Astrocyte of the spinal cord (primary cell): ENCODE data around the gene KCNK4.

Experiments
- DNase-seq: peaks from one replicate; pipeline ENCODE4 v3.0.0; 2011; ENCODE audit warnings: low read depth, low spot score
- H3K4me3 ChIP-seq: 2 replicates; pipeline ENCODE4 v1.5.1; 2011; ENCODE audit warnings: low read depth, mild to moderate bottlenecking, low read length, moderate library complexity
- CTCF ChIP-seq: IDR thresholded peaks from 2 replicates; pipeline ENCODE4 v1.5.1; 2012; ENCODE audit warnings: low read depth, mild to moderate bottlenecking, low read length, inconsistent platforms
- in situ Hi-C: cut with HindIII; loops from 2 replicates; pipeline ENCODE4 v1.10.0; 2017; ENCODE audit warnings: low sequenced_read_pairs

KCNK4 gene

GRCh38 chr11:64253481-64253880 is 37.6 kb upstream of the KCNK4 start:
- in situ Hi-C loops = no loop called here
- no peak for TF ChIP-seq CTCF
- H3K4me3 ChIP-seq = no peak overlapping the region
- no peak for DNase-seq

- in situ Hi-C loops = no loop called here
- no peak overlapping the region for H3K4me3 ChIP-seq
- DNase-seq = no peak
- TF ChIP-seq CTCF = no peak
These were observed 36.8 kb upstream of the KCNK4 start for GRCh38 chr11:64254326-64254725.

GRCh38 chr11:64255135-64256128 is 35.7 kb upstream of the KCNK4 start:
- DNase-seq = no peak
- H3K4me3 ChIP-seq = no peak overlapping the region
- TF ChIP-seq CTCF = no peak
- in situ Hi-C loops = no loop called here

- DNase-seq = no peak
- no peak for TF ChIP-seq CTCF
- H3K4me3 ChIP-seq = no peak overlapping the region
- in situ Hi-C loops = no loop called here
These were observed 34.8 kb upstream of the KCNK4 start for GRCh38 chr11:64256300-64256699.

- H3K4me3 ChIP-seq = no peak overlapping the region
- DNase-seq = no peak
- no peak for TF ChIP-seq CTCF
- in situ Hi-C loops = no loop called here
These were observed 32.7 kb upstream of the KCNK4 start for GRCh38 chr11:64258356-64258755.

GRCh38 chr11:64258946-64259532 is 32.1 kb upstream of the KCNK4 start:
- in situ Hi-C loops = no loop called here
- TF ChIP-seq CTCF = no peak
- DNase-seq = no peak
- H3K4me3 ChIP-seq = no peak overlapping the region
